Small intestine (tissue), 7 donors: ENCODE results near the gene CREB3L2. TPM values are rescaled to one million over a fixed set of nuclear protein-coding genes. Genes with fewer than 3 reads are reported as not detected.
A peak's percentile ranks its signal among the peaks of the same experiment; 100 is the strongest.

Experiments used
- DNase-seq, 2 donors: peaks; one replicate each; pipeline versions ENCODE4 v3.0.0 to v3.0.0-alpha.2; 2013
- FAIRE-seq: peaks from 2 replicates; lab custom pipeline; 2012; peaks lifted over from hg19 to GRCh38; lab: Jason Lieb, UNC
- H3K27ac ChIP-seq, 3 donors: one replicate each; pipeline ENCODE4 v1.5.1; 2013; ENCODE audit warnings: low read length in 2 of 3, mild to moderate bottlenecking in 2 of 3, control low read depth in 1 of 3, inconsistent platforms in 1 of 3, low read depth in 1 of 3, moderate library complexity in 1 of 3
- H3K27me3 ChIP-seq, 3 donors: one replicate each; pipeline ENCODE4 v1.6.1; 2013; ENCODE audit warnings: low read length in 3 of 3, inconsistent platforms in 1 of 3; ENCODE audit not compliant: control insufficient read depth in 3 of 3, insufficient read depth in 3 of 3
- H3K36me3 ChIP-seq, 3 donors: one replicate each; pipeline ENCODE4 v1.6.1; 2013; ENCODE audit warnings: low read length in 3 of 3, inconsistent platforms in 1 of 3, low read depth in 1 of 3, mild to moderate bottlenecking in 1 of 3, moderate library complexity in 1 of 3; ENCODE audit not compliant: control insufficient read depth in 3 of 3, insufficient read depth in 2 of 3
- H3K4me1 ChIP-seq, 3 donors: one replicate each; pipeline ENCODE4 v1.6.1; 2013; ENCODE audit warnings: low read length in 2 of 3, inconsistent platforms in 1 of 3, low read depth in 1 of 3, mild to moderate bottlenecking in 1 of 3, moderate library complexity in 1 of 3; ENCODE audit not compliant: control insufficient read depth in 3 of 3, insufficient read depth in 2 of 3
- H3K4me3 ChIP-seq, 3 donors: one replicate each; pipeline ENCODE4 v1.5.1; 2013; ENCODE audit warnings: low read length in 3 of 3, control low read depth in 1 of 3, inconsistent platforms in 1 of 3, low read depth in 1 of 3, mild to moderate bottlenecking in 1 of 3, moderate library complexity in 1 of 3
- H3K9me3 ChIP-seq, 2 donors: one replicate each; pipeline ENCODE4 v1.6.1; 2013; ENCODE audit warnings: low read depth in 1 of 2, low read length in 1 of 2; ENCODE audit not compliant: control insufficient read depth in 2 of 2, insufficient read depth in 1 of 2
- WGBS, 3 donors: extraction: QIAGEN DNeasy Blood & Tissue Kit; methylation state at CpG; one replicate each; pipeline ENCODE4 v1.1.7; 2013; 5-methylcytosine and 5-hydroxymethylcytosine counted together
- polyA plus RNA-seq, 4 donors: library from polyadenylated mRNA; stranded (reverse) in 3 of 4; unstranded in 1 of 4; fragments of 200-250 nt in 3 of 4; fragments of 120-200 nt in 1 of 4; gene quantifications; one replicate each; pipeline versions ENCODE4 v1.2.1 to v1.2.3, GENCODE V29; 2013
- donor health status: healthy with polysubstance abuse.
- donor health status: control.
- donor health status: control.
- donor health status: Bipolar disorder and iron deficiency.
- donor health status: healthy.

Gene CREB3L2
- polyA plus RNA-seq, 4 donors = 8.9 to 52.5 (median 11.3) TPM

- Histone ChIP-seq H3K9me3 (no peaks in the 10 kb centered on the region), H3K36me3 (peaks cover 0 to 25% (median 1%) of the 10 kb centered on the region in 3 donors), H3K27ac (no peak overlapping the region), H3K27me3 (no peaks in the 10 kb centered on the region), H3K4me1 (peaks cover 2 to 11% (median 6%) of the 10 kb centered on the region in 3 donors), H3K4me3 (no peak overlapping the region)
- 73 to 85% (median 77%) methylated on average over 7 of the region's 7 CpGs for WGBS, 3 donors
- DNase-seq (no peak), FAIRE-seq (no peak)
These were observed 38.9 kb downstream of the CREB3L2 start for GRCh38 chr7:137962875-137963507.

DNA sequence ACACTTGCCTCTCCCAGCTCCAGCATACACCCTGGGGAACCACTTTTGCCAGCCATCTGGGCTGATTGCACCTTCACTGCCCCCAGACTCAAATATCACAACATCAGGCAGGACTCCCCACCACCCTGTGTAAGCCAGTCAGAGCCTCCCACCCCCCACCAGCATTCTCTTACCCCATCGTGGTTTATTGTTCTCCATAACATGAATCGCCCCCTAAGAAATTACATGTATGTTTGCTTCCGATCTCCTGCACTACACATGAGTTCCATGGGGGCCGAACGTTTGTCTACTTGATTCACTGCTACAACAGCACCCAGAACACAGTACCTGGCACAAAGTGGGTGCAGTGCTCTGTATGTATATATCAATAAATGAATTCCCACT is 39.4 kb downstream of the CREB3L2 start:
- no peaks in the 10 kb centered on the region for H3K27me3 ChIP-seq
- FAIRE-seq = no peak
- H3K27ac ChIP-seq = no peak overlapping the region
- DNase-seq = no peak
- no peak overlapping the region for H3K4me3 ChIP-seq
- 89 to 91% (median 89%) methylated on average over 5 of the region's 5 CpGs for WGBS, 3 donors
- peaks cover 0 to 25% (median 1%) of the 10 kb centered on the region in 3 donors for H3K36me3 ChIP-seq
- no peaks in the 10 kb centered on the region for H3K9me3 ChIP-seq
- H3K4me1 ChIP-seq = peaks cover 2 to 7% (median 6%) of the 10 kb centered on the region in 3 donors

DNA sequence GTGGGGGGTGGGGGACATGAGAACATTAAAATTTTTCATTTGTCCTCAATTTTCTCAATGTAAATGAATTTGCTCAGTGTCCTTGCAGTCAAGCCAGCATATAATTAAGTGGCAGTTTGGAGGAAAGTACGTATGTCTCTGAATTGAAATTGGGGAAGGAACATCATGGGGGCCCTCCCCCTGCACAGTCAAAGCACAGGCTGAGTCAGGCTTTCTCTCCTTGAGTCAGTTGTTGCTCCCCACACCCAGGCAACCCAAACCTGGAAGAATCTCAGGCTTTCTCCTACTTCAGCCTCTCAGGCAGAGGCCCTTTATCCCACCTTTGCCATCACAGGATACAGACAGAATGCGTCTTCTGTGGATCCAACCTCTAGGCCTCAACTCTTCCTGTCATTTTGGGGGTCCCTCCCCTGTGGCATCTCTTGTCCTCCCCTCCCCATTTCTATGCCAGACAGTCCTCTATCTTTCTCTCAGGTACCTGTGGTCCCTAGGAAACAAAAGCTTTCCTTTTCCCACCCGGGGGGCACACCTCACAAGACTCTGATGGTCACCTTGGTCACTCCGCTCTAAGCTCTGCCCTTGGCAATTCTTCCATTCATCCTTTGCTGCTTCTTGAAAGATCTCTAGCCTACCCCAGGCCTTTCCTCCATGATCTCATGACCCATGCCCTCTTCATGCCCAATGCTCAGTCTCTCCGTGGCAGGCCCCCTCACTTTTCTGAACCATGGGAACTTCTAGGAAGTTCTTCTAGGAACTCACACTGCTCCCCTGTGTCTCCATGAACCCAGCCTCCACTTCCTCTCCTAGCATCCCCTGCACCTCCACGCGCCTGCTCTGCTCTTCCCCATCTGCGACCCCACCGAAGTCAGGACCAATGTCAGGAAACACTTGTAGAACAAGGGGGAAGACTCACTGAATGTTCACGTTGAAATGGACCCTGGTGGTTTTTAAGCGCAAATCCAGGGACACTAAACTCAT is 40.4 kb downstream of the CREB3L2 start:
- Histone ChIP-seq H3K9me3 (no peaks in the 10 kb centered on the region), H3K4me1 (peaks cover 0 to 6% (median 2%) of the 10 kb centered on the region in 3 donors), H3K36me3 (peaks cover 0 to 25% (median 3%) of the 10 kb centered on the region in 3 donors), H3K27me3 (no peaks in the 10 kb centered on the region), H3K27ac (peak overlapping the region in 1 of 3 donors; percentile 18), H3K4me3 (no peak overlapping the region)
- WGBS, 3 donors = 87 to 94% (median 90%) methylated on average over 11 of the region's 11 CpGs
- DNase-seq (no peak), FAIRE-seq (no peak)

DNA sequence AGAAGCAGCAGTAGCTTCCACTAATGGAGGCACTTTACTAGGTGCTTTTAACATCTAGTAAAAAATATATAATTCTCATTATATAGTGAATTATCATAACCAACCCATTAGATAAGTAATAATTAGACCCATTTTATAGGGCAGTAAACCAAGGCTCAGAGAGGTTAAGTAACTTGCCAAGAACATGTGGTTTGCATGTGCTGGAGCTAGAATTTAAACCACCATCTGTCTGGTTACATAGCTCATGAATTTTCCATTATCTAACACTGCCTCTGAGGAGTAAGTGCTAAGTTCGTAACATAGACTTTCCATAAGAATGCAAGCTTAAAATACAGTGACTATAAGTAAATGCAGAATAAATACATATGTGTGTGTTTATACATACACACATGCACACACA is 41.9 kb downstream of the CREB3L2 start:
- H3K4me1 ChIP-seq = peaks cover 0 to 3% (median 0%) of the 10 kb centered on the region in 3 donors
- H3K9me3 ChIP-seq = no peaks in the 10 kb centered on the region
- DNase-seq (no peak), FAIRE-seq (no peak)
- 91 to 100% (median 93%) methylated on average over 1 of the region's 1 CpG for WGBS, 3 donors
- no peak overlapping the region for H3K27ac ChIP-seq
- H3K27me3 ChIP-seq = no peaks in the 10 kb centered on the region
- H3K36me3 ChIP-seq = peaks cover 0 to 25% (median 3%) of the 10 kb centered on the region in 3 donors
- no peak overlapping the region for H3K4me3 ChIP-seq

DNA sequence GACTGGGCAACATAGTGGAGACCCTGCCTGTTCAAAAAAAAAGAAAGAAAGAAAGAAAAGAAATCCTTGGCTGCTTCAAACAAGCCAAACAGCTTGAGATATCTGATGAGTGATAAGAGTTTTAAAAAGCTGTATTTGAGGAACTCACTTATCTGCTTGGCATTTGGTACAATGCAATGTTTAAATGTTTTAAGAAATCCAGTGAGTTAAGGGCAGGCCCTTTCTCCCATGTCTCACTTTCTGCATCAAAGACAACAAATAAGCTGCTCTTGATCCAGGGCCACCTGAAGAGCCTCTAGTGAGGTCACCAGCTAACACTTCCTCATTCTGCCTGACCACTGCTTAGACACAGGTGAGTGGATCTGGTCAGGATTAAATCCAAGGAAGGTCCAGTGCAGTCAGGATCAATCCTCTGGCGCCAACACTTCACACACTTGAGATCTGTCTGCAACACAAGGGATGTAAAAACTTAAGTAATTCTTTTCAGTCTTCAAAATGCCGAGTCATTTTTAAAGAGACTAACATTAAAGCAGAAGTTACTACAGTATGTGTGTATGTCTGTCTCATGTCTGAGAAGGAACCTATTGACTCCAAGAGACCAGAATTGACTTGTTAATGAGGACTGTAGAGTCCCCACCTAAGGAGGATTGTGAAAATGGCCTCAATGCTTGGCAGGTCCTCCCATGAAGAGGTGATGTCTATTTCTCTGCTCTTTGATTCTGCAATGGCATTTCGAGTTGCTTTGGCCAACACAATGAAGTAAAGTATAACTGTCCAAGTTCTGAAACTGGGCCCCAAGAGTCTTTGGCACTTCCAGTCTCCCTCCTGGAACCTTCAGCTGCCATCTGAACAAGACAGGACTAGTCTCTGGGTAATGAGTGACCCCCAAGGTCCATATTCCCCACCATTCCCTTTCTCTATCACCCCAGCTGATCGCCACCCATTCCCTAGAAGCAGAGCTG is 43.1 kb downstream of the CREB3L2 start:
- Histone ChIP-seq H3K36me3 (peaks cover 0 to 25% (median 3%) of the 10 kb centered on the region in 3 donors), H3K9me3 (no peaks in the 10 kb centered on the region), H3K27ac (peak overlapping the region in 1 of 3 donors; percentile 72), H3K27me3 (no peaks in the 10 kb centered on the region), H3K4me1 (peaks cover 6 to 10% (median 8%) of the 10 kb centered on the region in 3 donors), H3K4me3 (no peak overlapping the region)
- WGBS, 3 donors = 86 to 95% (median 86%) methylated on average over 4 of the region's 4 CpGs
- no peak for DNase-seq
- no peak for FAIRE-seq

GRCh38 chr7:137957887-137958286 is 44.0 kb downstream of the CREB3L2 start:
- no peak overlapping the region for H3K27ac ChIP-seq
- H3K4me3 ChIP-seq = no peak overlapping the region
- DNase-seq = no peak
- H3K27me3 ChIP-seq = no peaks in the 10 kb centered on the region
- 91 to 100% (median 98%) methylated on average over 3 of the region's 3 CpGs for WGBS, 3 donors
- no peaks in the 10 kb centered on the region for H3K9me3 ChIP-seq
- H3K4me1 ChIP-seq = peaks cover 6 to 19% (median 16%) of the 10 kb centered on the region in 3 donors
- H3K36me3 ChIP-seq = peaks cover 0 to 24% (median 3%) of the 10 kb centered on the region in 3 donors
- no peak for FAIRE-seq

- H3K9me3 ChIP-seq = no peaks in the 10 kb centered on the region
- WGBS, 3 donors = 94 to 97% (median 96%) methylated on average over 5 of the region's 5 CpGs
- H3K36me3 ChIP-seq = peaks cover 0 to 14% (median 3%) of the 10 kb centered on the region in 3 donors
- no peak for DNase-seq
- peaks cover 10 to 30% (median 16%) of the 10 kb centered on the region in 3 donors for H3K4me1 ChIP-seq
- FAIRE-seq = no peak
- no peak overlapping the region for H3K4me3 ChIP-seq
- no peaks in the 10 kb centered on the region for H3K27me3 ChIP-seq
- peak overlapping the region in 2 of 3 donors; percentile 3 to 24 for H3K27ac ChIP-seq
These were observed 45.3 kb downstream of the CREB3L2 start for GRCh38 chr7:137956591-137956990.
